ENCODE data around the gene NIT1.

Gene NIT1

DNA sequence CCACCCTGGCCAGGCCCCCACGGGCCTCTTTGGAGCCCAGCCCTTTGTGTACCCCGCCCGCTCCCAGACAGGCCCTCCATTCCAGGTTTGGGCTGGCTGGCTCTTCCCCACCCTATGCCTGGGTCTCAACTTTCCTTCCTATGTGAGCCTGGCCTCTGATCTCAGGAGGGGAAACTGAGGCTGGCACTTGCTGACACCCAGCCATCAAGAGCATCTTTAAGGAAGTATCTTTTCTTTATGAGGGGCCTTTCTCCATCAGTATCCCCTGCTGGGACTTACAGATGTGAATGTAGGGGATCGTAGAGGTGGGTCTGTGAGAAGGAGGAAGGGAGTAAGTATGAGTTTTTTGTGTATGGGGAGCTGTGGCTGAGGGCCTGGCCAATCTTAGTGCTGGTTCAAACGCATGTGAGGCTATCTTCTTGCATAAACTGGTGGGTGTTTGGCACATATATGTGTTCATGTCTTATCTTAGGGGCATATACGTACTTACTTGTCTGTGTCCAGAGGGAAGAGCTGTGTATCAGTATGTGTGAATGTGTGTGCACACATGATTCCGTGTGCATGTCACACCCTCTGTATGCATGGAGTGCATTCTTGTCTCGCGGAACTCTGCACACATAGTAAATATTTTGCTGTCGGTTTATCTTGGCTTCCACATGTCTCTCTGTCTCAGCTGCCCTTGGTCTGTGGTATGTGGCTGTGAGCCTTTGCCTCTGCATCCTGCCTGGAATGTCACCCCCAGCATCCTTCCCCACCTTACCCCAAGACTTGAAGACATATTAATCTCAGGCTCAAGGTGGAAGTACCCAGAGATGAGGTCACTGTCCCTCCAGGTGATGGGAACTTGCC is 33.9 kb upstream of the NIT1 start:
- DNase-seq (ENCODE audit: low spot score) (no peak), FAIRE-seq (no peak)

DNA sequence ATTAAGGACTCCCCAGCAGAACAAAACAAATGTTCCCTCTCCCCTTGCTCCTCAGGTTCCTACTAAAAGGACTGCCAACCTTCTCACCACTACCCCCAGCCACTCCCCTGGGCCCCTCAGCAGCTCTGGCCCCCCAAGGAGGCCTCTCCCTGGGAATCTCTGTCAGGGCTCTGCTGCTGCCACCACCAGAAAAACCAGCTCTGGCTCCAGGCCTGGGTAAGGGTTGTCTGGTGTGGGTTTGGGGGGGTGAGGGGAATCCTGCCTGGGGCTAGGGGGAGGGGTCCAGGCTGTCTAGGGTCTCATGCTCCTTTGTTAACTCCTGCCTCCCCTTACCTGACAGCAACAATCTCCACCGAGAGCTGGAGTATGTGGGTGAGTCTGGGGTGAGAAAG is 33.3 kb upstream of the NIT1 start:
- DNase-seq (ENCODE audit: low spot score): no peak
- FAIRE-seq: no peak

DNA sequence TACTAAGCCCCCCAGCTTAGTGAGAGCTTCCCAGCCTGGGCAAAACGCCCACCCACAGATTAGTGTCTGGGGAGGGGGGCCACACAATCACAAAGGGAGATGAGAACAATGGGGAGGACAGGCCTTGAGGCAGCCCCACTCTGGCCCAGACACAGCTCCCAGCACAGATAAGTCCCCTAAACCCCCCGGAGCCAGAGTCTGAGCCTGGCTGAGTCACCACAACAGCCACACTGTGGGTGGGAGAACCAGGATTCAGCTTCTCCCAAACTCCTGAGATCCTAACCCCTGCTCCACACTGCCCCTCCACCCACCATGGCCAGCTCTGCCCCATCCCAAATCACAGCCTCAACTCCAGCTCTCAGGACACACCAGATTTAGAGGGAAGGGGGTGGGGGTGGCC is 32.7 kb upstream of the NIT1 start:
- FAIRE-seq (no peak), DNase-seq (ENCODE audit: low spot score) (no peak)

DNA sequence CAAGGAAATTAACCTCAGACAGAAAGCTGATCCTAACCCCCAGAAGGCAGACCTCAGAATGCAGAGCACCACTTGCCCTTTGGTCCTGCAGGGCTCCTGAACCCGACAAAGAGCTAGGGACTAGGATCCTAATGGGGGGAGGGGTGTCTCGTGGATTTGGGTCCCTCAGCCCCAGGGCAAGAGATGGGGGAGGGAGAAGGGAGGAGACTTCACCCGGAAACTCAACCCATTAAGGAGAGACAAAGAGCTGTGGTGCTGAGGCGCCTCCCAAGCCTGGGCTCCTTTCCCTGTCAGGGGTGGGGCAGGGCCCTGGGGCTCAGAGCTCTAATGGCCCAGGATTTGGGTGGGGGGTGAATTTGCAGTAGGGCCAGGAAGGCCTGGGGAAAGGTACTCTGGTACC is 31.4 kb upstream of the NIT1 start:
- DNase-seq (ENCODE audit: low spot score): no peak
- no peak for FAIRE-seq

DNA sequence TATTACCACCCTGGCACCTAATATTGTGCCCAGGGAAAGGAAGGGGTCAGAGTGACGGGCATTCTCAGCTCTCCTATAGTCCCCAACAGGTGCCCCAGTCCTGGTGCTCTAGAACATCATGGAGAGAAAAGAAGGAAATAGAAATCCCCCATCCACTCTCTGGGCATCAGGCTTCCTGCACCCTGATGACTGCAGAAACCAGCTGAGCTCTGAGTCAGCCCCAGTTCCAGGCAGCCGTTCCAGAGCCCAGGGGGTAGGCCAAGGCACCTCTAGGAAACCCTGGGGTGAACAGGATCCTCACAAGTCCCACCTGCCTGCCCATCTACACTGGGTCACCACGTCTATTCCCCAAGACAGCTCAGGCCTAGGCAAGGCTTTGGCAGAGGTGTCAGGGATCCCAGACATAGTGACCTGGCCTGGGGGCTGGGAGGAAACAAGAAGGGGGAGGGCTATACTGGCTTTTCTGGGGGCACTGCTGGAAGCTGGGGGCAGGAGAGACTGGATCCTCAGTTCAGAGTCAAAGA is 29.3 kb upstream of the NIT1 start:
- FAIRE-seq: no peak
- DNase-seq (ENCODE audit: low spot score): peak; percentile 25

DNA sequence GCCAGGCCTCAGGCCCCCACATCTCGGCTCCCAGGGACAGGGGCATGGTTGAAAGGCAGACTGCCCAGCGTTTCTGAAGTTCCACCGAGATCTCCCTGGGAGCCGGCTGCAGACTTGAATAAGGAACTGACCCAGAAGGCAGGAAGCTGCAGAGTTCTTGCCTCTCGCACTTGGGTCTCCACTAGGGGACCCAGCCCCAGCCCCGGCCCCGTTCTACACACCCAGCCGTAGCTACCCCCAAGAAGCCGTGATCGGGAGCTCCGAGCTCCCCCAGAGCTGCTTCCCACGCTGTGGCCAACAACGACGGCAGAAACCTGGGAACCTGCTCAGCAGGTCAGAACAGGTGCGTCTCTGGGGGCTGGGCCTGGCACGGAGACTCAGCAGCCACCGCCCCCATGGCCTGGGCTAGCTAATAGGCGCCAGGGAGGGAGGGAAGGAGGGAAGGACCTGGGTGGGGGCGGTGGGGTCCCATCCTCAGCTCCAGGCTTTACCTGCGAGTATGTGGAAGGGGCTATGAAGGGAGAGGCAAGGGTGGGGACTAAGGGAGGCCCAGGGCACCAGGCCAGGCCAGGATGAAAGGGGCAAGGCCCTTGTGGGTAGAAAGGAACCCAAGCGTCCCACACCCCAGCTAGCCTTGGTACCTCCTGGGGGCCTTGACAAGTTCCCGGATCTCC is 28.5 kb upstream of the NIT1 start, which contains the start of gene NECTIN4:
Gene NECTIN4 (minus strand): TSS at position 308 of the 674 bp plus-strand sequence. CDS start 262 bp downstream, at position 46.
- FAIRE-seq (no peak), DNase-seq (ENCODE audit: low spot score) (no peak)

DNA sequence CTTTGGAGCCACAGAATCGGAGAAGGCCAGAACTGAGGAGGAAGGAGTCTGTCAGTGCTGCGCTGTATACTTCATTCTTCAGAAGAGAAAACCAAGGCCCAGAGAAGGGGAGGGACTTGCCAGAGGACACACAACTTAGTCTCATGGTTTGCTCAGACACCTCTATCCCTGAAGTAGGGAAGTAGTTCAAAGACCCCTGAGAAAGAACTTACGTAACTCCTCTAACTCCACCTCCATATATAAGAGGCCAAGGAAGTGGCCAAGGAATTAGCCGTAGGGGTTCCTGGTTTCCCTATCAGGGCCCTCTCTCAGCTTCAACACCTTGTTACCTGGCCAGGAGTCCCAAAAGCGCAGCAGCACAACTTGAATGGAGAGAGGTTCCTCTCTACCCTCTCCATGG is 28.0 kb upstream of the NIT1 start:
- FAIRE-seq (no peak), DNase-seq (ENCODE audit: low spot score) (no peak)

DNA sequence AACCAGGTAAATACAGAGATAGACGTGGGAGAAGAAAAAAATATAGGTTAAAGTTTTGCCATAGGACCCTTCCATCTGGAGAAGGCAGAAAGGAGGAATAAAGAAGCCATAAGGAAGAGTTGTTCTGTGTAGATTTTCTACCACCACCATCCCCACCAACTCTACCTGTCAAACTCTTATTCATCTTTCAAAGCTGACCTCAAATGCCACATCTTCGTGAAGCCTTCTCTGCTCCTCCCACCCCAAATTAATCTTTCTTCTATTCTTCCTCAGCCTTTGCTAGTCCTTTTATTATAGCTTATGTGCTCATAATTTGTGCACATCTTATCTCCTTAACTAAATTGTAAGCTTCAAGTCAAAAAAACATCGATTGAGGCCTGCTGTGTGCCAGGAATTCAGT is 27.3 kb upstream of the NIT1 start:
- FAIRE-seq: no peak
- no peak for DNase-seq (ENCODE audit: low spot score)

DNA sequence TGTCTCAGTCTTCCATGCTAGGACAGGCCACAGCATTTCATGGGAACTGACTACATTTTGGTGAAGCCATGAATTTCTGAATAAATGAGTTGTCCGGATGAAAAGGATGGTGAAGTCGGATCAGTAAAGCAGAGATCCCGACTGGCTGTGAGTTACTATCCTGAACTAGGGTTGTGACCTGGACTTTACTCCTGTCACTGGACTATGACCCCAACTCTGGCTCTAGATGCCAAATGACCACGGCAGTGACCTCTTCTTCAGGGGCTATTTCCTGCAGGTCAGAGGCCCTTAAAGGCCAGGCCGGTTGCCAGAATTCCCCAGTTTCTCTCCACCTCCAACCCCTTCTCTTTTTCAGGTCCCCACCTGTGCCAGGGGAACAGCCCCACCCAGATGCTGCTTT is 26.8 kb upstream of the NIT1 start:
- FAIRE-seq: no peak
- DNase-seq (ENCODE audit: low spot score): no peak

DNA sequence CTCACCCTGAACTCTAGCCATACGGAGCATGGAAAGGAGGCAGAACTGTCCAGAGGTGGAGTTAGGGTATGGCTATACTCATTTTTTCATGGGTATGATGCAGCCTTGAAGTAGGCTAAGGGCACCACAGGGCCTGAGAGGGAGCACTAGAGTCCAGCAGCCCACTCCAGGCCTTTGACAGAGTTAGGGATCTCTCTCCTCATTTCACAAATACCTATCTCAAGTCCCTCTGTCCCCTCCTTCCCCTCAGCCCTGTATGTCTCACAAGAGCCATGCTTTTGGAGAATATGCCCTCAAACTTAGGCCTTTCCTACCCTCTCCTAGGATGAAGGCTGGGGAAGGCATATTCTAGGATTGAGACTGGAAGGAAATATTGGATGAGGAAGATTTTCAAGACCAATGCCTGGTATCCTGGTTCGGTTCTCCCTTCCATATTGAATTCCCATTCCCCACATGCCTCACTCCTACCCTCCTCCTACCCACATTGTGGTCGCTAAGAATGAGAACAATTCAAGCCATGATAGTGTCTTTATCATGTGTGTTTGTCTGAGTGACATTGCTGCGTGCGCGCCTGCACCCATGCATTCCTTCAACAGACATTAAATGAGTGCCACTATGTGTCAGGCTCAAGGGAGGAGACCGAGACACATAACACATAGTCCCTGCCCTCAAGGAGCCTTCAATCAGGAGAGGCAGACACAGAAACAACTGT is 26.0 kb upstream of the NIT1 start:
- DNase-seq (ENCODE audit: low spot score) (no peak), FAIRE-seq (no peak)

DNA sequence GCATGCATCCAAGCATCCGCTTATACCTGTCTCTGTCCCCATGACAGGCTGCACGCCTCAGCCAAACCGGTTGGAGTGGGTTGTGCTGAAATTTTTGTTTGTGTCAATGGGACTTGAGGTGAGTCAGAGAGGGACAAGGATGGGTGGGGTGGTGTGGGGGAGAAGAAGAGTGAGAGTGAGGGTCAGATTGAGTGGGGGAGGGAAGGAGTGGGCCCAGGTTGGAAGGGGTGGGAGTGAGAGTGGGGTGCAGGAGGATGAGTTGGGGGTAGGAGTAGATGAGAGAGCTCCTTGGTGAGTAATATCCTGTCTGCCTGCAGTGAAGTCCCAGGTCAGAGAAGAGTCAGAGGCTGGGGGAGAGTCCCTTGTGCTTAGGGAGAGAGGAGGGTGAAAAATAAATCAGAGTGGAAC is 25.3 kb upstream of the NIT1 start:
- FAIRE-seq (no peak), DNase-seq (ENCODE audit: low spot score) (peak; percentile 57)

DNA sequence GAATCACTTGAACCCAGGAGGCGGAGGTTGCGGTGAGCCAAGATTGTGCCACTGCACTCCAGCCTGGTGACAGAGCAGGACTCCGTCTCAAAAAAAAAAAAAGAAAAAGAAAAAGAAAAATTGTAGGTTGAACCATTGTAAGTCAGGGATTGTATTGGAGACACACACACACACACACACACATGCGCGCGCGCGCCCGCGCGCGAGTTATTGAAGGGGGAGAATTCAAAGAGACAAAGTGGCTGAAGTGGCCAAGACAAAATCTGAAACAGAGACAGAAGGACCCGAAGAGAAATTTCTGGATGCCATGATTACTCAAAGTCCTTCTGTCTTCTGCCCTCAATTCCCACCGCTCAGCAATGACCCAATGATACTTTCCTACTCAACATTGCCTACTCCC is 23.4 kb upstream of the NIT1 start:
- no peak for FAIRE-seq

DNA sequence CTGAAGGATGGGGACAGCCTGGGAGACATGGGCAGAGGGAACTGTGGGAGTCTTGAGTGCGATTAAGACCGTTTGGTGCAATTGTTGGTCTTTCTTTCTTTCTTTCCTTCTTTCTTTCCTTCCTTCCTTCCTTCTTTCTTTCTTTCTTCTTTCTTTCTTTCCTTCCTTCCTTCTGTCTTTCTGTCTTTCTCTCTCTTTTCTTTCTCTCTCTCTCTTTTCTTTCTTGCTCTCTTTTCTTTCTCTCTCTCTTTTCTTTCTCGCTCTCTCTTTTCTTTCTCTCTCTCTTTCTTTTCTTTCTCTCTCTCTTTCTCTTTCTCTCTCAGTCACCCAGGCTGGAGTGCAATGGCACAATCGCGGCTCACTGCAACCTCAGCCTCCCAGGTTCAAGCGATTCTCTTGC is 22.7 kb upstream of the NIT1 start:
- DNase-seq (ENCODE audit: low spot score) (no peak), FAIRE-seq (no peak)

More for the DNA sequence above, 23.4 kb upstream of the NIT1 start:
- DNase-seq (ENCODE audit: low spot score): no peak

DNA sequence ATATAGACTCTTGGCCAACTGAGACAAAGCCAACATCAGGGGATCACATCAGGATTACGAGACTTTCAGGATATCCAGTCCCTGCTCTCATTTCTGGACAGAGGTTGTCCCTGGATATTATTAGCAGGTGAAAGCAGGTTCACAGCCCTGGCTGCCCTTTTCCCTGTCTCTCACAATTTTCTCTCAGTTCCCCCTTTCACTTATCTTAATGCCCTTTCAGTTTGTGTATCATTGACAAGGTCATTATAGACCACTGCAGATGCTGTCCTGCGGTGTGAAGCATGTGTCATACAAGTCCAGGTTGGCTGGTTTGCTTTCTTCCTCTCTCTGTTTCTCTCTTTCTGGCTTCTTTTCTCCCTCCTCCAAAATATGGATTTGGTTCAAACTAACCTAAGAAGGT is 21.9 kb upstream of the NIT1 start:
- DNase-seq (ENCODE audit: low spot score): no peak

DNA sequence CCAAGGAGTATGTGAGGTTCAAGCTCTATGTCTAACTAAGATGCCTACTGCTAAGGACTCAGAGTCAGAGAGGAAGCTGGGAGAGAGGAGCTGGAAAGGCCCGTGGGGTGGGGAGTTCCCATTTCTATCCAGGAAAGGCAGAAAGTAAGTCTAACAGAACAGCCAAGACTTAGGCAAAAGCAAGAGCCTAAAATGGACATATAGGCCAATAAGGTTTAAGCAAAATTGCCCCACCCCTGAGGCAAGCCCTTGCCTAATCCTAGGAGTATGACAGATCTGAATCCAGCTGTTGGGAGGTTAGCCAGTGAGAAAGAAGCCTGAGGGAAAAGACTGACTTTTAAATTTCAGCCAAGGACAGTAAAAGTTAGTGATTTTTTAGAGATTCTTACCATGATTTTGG is 21.4 kb upstream of the NIT1 start:
- no peak for DNase-seq (ENCODE audit: low spot score)
- FAIRE-seq: no peak

More for the DNA sequence above, 21.9 kb upstream of the NIT1 start:
- no peak for FAIRE-seq

DNA sequence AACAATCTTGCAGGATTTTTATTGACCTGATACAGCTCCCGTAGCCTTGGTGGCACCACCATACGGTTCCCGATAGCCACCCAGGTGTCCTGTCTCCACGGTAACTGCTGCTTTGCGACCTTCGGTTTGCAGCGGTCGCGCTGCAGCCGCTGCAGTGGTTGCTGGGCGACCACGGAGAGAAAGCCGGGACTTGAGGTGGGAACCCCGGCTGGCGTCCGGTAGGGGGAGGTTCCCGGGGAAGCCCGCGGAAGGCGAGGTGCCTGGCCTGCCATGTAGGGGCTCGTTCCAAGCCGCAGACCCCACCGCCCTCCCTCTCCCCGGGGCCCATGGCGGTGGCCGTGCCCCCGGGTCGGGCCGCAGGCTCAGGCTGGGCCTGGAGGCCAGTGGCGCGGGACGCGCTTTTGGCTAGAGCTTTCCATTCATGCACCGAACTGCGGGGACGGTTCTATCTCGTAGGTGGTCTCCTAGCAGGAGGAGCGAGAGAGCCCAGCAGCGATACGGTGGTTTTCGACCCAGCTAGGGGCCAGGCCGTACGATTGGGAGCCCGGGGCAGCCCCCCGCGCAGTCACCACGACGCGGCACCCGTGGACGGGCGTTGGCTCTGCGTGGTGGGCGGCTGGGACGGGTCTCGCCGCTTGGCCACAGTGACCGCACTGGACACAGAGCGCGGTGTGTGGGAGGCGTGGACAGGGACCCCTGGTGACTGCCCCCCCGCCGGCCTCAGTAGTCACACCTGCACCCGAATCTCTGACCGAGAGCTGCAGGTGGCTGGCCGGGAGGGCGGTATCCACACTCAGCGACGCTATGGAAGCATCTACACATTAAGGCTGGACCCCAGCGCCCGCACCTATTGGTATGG is 19.5 kb upstream of the NIT1 start, which contains the start of gene KLHDC9:
Gene KLHDC9 (plus strand): TSS at position 152 of the 859 bp plus-strand sequence. CDS start 175 bp downstream, at position 327.
- FAIRE-seq: no peak
- DNase-seq (ENCODE audit: low spot score): peak; percentile 66

DNA sequence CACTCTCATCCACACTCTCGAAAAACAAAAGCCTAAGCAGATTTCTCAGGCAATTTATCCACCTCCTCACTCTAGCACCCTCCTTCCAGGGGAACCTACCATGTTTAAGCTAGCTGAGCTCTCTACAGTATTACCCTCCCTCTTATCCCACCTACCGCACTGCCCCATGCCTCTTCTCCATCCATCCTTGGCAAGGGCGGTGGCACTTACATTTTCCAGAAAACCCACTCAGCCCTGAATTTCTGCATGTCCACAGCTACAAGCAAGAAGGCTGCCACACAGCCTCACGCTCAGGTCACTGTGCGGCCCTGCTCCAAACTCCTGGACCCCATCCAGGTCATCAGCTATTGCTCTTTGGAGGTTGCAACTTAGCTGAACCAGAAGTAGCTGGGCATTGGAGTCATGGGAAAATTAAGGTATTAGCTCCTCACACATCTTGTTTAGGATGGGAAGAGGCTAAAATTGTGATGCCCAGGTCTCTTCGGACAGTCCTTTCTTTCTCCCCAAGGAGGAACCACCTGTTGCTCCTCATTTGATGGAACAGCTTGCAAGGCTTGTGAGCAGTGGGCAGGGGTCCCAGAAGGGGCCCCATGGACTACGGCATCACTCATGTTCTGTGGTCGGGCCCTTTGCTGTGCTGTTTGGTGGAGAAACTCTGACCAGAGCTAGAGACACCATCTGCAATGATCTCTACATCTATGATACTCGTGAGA is 18.7 kb upstream of the NIT1 start:
- DNase-seq (ENCODE audit: low spot score) (no peak), FAIRE-seq (no peak)

DNA sequence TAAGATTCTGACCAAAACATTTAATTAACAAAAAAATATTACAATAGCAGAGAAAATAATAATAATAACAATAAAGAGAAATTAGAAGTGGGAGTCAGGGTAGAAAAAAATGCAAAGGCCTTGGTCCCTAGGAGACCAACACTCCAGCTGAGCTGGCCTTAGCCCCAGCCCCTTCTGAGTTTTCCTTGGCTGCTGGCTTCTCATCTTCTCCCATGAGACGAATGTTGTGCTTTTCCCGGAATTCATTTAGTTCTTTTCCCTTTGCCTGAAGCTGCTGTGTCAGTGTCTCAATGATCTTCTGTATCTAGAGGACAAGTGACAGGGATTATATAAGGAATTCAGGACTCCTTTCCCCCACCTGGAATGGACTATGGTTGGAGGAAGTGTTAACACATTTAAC is 17.3 kb upstream of the NIT1 start:
- FAIRE-seq (no peak), DNase-seq (ENCODE audit: low spot score) (no peak)

DNA sequence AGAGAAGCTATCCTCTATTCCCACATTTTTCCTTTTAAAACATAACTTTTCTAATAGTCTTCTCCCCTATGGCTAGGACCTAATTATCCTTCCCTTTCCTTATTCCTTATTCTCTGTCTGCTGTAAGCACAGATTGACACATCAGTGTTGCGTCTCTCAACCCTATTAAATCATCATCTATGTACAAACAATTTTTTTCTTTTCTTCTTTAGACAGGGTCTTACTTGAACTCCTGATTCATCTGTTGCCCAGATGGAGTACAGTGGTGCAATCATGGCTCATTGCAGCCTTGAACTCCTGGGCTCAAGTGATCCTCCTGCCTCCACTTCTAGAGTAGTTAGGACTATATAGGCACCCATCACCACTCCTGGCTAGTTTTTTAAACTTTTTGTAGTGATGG is 11.5 kb upstream of the NIT1 start:
- DNase-seq (ENCODE audit: low spot score) (no peak), FAIRE-seq (no peak)

DNA sequence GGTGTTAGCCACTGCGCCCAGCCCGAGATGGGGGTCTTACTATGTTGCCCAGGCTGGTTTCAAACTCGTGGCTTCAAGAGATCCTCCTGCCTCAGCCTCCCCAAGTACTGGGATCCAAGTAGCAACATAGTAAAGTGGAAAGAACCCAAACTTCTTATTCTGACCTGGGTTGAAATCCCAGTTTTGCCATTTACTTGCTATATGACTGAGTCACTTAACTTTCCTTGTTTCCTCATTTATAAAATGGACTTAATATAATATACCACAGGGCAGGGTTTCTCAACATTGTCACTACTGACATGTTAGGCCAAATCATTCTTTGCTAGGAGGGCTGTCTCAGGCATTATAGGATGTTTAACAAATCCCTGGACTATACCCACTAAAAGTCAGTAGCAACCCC is 6.8 kb upstream of the NIT1 start:
- no peak for FAIRE-seq
- no peak for DNase-seq (ENCODE audit: low spot score)
